ENCODE measurements around the gene CIROP.
"Not testable (repeated sequence)": the region's sequence is repeated elsewhere in the genome, so short reads cannot be mapped to it uniquely, and the experiment has no call there.

Gene CIROP

GRCh38 chr14:23113431-23114119 lies 8.8 kb upstream of the CIROP start:
- DNase-seq, result no peak

DNA sequence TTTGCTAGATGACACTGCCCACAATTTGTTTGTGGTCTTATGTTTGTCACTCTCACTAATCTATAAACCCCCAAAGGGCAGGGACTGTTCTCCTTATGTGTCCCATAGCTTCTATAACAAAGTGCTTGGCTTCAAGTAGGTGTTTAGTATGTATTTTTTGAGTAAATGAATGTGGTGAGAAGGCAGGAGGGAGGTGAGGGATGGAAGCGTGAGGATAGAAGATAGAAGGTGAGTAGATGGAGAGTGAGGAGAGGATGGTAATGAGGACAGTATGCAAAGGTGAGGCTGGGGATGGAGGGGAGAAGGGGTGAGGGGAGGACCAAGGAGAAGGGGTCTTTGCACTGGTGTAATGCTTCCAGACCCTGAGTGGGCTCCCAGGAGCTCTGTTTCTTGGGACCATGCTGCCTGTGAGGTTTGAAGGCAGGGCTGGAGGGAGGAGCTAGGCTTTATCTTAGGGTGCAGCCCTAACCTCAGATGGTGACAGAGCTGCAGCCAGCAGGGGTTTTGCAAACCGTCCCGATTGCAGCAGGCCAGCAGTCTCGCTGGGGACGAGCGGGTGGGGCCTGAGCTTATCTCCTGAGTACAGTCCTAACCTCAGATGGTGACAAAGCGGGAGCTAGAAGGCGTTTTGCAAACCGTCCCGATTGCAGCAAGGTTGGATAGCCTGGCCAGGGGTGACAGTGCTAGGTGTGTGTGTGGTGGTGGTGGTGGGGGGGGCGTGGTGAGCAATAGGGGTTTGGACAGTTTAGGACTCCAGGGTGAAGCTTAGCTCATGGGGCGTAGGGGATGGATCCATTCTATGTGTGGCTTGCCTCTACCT lies 7.8 kb upstream of the CIROP start:
- no peak for DNase-seq

- no peak for DNase-seq
Measured at GRCh38 chr14:23110579-23111365, 6.0 kb upstream of the CIROP start.

GRCh38 chr14:23109769-23110168 lies 5.0 kb upstream of the CIROP start:
- no peak for DNase-seq

DNA sequence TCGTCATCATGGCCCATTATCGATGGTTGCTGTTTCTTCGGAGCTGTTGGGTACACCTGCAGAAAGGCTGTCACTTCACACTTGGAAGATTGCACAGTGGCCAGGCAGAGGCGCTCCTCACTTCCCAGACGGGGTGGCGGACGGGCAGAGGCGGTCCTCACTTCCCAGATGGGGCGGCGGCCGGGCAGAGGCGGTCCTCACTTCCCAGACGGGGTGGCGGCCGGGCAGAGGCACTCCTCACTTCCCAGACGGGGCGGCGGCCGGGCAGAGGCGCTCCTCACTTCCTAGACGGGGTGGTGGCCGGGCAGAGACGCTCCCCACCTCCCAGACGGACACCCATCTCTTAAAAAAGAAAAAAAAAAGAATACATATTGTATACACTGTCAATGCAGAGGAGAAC lies 3.4 kb upstream of the CIROP start:
- DNase-seq, result not testable (repeated sequence)

DNA sequence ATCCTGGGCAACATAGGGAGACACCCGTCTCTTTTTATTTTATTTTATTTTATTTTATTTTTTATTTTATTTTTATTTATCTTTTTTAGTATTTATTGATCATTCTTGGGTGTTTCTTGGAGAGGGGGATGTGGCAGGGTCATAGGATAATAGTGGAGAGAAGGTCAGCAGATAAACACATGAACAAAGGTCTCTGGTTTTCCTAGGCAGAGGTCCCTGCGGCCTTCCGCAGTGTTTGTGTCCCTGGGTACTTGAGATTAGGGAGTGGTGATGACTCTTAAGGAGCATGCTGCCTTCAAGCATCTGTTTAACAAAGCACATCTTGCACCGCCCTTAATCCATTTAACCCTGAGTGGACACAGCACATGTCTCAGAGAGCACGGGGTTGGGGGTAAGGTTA lies 2.8 kb upstream of the CIROP start:
- DNase-seq, result not testable (repeated sequence)

DNA sequence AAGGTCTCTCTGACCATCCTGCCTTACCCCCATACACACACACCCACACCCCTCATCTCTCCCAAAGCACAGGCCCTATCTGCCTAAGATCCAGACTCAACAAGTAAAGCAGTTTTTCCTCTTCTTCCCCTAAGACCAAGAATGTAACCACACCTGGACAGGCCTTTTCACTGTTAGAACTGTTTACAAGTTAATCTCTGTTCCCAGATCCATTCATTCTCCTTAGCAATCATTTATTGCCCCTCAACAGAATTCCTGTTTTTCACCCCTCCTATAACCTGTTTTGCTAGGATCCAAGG lies 1.9 kb upstream of the CIROP start:
- DNase-seq, result no peak

- DNase-seq, result no peak
Measured at GRCh38 chr14:23105348-23105824, 597 bp upstream of the CIROP start.

DNA sequence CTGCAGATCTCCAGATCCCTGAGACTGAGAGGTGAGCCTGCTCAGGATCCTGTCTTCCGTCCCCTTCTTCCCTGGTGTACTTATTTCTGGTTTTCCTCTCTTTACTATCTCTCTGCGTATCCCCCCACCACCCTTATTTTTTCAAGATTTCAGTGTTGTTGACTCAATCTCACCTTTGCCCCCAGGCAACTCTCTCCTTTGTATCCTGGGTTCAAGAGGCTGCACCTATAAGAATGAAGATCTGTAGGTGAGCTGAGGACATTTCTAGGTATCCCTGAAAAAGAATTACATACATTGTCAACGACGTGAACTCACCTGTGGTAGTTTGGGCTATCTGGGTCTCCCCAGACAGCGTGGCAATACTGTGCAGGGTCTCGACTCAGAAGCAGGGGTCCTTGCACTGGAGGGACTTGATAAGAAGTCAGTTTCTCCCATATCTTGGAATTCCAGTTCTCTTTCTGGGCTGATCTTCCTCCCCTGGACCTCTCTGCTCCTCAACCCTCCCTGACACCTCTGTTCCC lies 659 bp downstream of the CIROP start:
- DNase-seq, result no peak

DNA sequence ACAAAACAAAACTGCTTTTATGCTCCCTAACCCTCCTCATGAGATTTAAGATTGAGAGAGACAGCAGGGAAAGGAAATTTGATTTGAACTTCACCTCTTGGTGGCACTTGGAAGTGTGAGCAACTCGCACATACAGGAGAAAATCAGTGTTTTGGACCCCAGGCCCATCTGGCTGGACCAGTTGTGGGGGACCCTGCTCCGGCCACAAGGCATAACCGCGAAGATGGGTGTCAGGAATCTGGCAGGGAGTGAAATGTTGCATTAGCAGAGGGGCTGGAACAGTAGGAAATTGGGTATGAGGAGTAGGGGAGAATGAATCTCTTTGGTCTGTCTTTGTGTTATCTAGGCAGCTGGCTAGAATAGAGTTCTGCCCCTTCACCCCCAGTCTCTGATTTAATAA lies 1.2 kb downstream of the CIROP start:
- DNase-seq, result no peak

- DNase-seq, result no peak
Measured at GRCh38 chr14:23102801-23103200, 2.0 kb downstream of the CIROP start.

- no peak for DNase-seq
Measured at GRCh38 chr14:23101986-23102625, 2.7 kb downstream of the CIROP start.

DNA sequence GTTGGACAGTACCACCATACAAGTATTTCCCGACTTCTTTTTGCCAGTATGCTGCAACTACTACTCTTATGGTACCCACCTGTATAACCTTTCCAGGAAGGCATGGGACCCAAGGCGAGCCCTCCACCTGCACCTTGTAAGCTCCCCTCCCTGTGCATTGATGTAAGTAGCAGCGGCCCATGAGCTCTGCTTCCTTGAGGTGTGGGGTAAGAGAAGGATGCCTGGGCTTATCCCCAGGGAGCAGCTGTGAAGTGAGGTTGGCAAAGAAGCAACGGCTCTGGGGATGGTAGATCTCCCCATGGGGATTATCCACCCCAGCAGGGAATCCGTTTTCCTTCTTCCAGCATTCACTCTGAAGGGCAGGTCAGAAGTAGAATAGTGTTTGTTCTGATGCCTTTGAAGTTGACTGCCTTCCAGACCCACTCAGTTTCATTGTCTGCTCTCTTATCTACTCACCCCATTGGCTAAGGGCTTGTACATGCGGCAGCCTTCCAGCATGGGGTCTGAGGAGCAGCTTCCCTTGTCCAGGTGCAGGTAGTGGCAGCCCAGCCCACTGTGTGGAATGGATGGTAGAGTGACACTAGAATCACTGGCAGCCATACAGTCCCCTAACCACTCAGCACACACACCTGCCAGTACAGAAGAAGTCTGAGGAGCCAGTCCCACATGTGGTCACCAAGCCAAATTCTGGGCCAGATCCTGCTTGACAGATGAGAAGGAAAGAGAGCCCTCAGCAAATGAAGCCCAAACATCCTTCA lies 3.4 kb downstream of the CIROP start:
- DNase-seq, result no peak

- no peak for DNase-seq
Measured at GRCh38 chr14:23099212-23099861, 5.5 kb downstream of the CIROP start.

DNA sequence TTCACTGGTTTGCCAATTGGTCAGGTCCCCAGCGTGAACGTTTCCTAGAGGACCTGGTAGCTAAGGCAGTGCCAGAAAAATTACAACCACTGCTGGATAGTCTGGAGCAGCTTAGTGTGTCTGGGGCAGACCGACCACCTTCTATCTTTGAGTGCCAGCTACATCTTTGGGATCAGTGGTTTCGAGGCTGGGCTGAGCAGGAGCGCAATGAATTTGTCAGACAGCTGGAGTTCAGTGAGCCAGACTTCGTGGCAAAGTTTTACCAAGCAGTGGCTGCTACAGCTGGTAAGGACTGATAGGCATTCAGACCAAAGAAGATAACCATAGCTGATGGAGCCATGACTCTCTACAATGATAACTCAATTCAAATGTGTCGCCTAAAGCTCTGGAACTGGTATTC lies 7.0 kb downstream of the CIROP start:
- no peak for DNase-seq

- DNase-seq, result peak; percentile 99
Measured at GRCh38 chr14:23095196-23096108, 9.3 kb downstream of the CIROP start, which contains the start of gene C14orf119. TSS of gene C14orf119 (plus strand) at chr14:23095505. CDS start at chr14:23097659, 2,154 bp downstream.

DNA sequence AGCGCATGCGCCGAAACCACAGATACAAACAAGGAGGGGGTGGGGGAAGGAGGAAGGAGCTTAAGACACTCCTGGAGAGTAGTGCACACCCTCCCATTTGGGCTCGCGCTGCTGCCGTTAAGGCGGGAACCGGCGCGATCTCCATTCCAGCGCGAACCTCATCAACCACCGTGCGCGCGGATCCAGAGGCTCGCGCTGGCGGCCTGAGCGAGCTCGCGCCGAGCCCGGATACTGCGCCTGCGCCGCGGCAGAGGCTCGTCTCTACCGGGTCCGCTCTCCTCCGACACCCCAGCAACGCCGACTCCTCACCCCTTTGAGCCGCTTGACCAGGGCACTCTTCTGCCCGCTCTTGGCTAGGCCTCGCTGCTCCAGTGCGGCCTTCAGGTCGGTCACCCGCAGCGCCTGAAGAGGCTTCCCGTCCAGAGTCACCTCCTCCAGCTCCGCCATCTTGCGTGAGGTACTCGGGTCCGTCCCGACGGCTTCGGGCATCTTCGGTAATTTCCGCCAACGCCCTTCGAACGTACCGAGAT lies 10.1 kb downstream of the CIROP start, which contains the start of gene ACIN1:
ACIN1 (minus strand) TSS at position 471 of the 530 bp plus-strand sequence; CDS start at position 447, 24 bp downstream.
- DNase-seq, result peak; percentile 83

- no peak for DNase-seq
Measured at GRCh38 chr14:23093991-23094665, 10.7 kb downstream of the CIROP start.

DNA sequence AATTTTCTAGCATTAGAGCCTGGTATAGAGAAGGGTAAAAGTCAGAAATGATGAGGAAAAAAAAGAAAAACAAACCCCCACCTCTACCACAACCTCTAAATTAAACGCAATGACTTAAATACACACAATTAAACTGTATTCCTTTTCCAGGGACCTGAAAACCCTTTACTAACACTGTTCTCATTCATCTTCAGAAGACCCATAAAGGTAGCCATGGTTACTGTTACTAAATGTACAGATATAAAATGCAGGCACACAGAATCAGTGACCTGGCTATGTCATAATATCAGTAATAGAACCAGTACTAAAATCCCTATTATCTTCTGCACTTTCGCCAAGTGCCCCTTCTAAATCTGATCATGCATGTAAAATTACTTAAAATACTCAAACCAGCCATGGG lies 11.3 kb downstream of the CIROP start:
- DNase-seq, result no peak

Measured in activated CD4-positive, alpha-beta T cell treated with anti-CD3 and anti-CD28 coated beads, Interleukin-10, Interleukin-2, amounts not matched to agents 100 ng/mL and 50 ng/mL, durations not matched to agents 16 hours and 8 hours (primary cell).